Small intestine (tissue), 16 donors: ENCODE data around the gene MUSK. TPM values are rescaled to one million over a fixed set of nuclear protein-coding genes. Genes with fewer than 3 reads are reported as not detected.

Experiments used
- DNase-seq, 2 donors: peaks; one replicate each; pipeline versions ENCODE4 v3.0.0 to v3.0.0-alpha.2; 2013
- FAIRE-seq: peaks from 2 replicates; lab custom pipeline; 2012; peaks lifted over from hg19 to GRCh38; lab: Jason Lieb, UNC
- H3K27ac ChIP-seq, 3 donors: one replicate each; pipeline ENCODE4 v1.5.1; 2013; ENCODE audit warnings: low read length in 2 of 3, mild to moderate bottlenecking in 2 of 3, control low read depth in 1 of 3, inconsistent platforms in 1 of 3, low read depth in 1 of 3, moderate library complexity in 1 of 3
- H3K27me3 ChIP-seq, 3 donors: one replicate each; pipeline ENCODE4 v1.6.1; 2013; ENCODE audit warnings: low read length in 3 of 3, inconsistent platforms in 1 of 3; ENCODE audit not compliant: control insufficient read depth in 3 of 3, insufficient read depth in 3 of 3
- H3K36me3 ChIP-seq, 3 donors: one replicate each; pipeline ENCODE4 v1.6.1; 2013; ENCODE audit warnings: low read length in 3 of 3, inconsistent platforms in 1 of 3, low read depth in 1 of 3, mild to moderate bottlenecking in 1 of 3, moderate library complexity in 1 of 3; ENCODE audit not compliant: control insufficient read depth in 3 of 3, insufficient read depth in 2 of 3
- H3K4me1 ChIP-seq, 3 donors: one replicate each; pipeline ENCODE4 v1.6.1; 2013; ENCODE audit warnings: low read length in 2 of 3, inconsistent platforms in 1 of 3, low read depth in 1 of 3, mild to moderate bottlenecking in 1 of 3, moderate library complexity in 1 of 3; ENCODE audit not compliant: control insufficient read depth in 3 of 3, insufficient read depth in 2 of 3
- H3K4me3 ChIP-seq, 3 donors: one replicate each; pipeline ENCODE4 v1.5.1; 2013; ENCODE audit warnings: low read length in 3 of 3, control low read depth in 1 of 3, inconsistent platforms in 1 of 3, low read depth in 1 of 3, mild to moderate bottlenecking in 1 of 3, moderate library complexity in 1 of 3
- H3K9me3 ChIP-seq, 2 donors: one replicate each; pipeline ENCODE4 v1.6.1; 2013; ENCODE audit warnings: low read depth in 1 of 2, low read length in 1 of 2; ENCODE audit not compliant: control insufficient read depth in 2 of 2, insufficient read depth in 1 of 2
- WGBS, 3 donors: extraction: QIAGEN DNeasy Blood & Tissue Kit; methylation state at CpG; one replicate each; pipeline ENCODE4 v1.1.7; 2013; 5-methylcytosine and 5-hydroxymethylcytosine counted together
- long read RNA-seq, 10 donors: transcript quantifications; one replicate each; lab custom pipeline, GENCODE V29; 2026
- polyA plus RNA-seq, 4 donors: library from polyadenylated mRNA; stranded (reverse) in 3 of 4; unstranded in 1 of 4; fragments of 200-250 nt in 3 of 4; fragments of 120-200 nt in 1 of 4; gene quantifications; one replicate each; pipeline versions ENCODE4 v1.2.1 to v1.2.3, GENCODE V29; 2013
- donor health status: healthy with polysubstance abuse.
- donor health status: control.
- donor health status: control.
- donor health status: Bipolar disorder and iron deficiency.
- donor health status: healthy.

MUSK gene
- polyA plus RNA-seq, result 1 to 10 TPM in 2 of 4 donors, under 1 TPM in 1, not detected in 1; 0.54 to 1.9 (median 1.2) TPM
- long read RNA-seq, donor 1, result 0 reads
- long read RNA-seq, donor 2, result 0 reads
- long read RNA-seq, donor 3, result 0 reads
- long read RNA-seq, donor 4, result 0 reads
- long read RNA-seq, donor 5, partial matches to known transcripts, result 0 of 5 reads
- long read RNA-seq, donor 5, other reads (novel, unspliced or antisense), result 5 of 5 reads
- long read RNA-seq, donor 6, result 0 reads
- long read RNA-seq, donor 7, result 0 reads
- long read RNA-seq, donor 8, result 0 reads
- long read RNA-seq, donor 9, result 0 reads
- long read RNA-seq, donor 10, result 0 reads

DNA sequence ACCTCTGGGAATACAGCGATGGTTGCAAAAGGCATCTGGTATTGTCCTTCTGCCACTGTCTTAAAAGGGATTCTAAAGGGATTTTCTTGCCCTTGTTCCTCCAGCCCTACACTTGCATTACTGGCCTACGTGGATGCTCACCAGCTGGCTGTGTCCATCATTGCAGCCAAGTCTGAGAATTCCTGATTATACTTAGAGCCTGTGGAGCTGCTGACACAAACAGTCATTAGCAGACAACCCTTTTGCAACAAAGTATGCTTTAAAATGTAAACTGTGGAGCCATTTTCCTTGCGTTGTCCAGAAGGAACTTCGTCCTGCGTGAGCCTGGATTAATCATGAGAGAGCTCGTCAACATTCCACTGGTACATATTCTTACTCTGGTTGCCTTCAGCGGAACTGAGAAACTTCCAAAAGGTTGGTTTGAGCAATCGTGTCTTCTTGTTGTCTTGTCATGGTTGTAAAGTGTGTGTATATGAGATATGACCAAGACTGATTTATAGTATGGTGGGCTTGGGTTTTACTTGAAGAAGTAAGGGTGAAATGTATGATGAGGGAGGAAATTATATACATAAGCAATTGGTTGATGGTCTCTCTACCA, at the start of gene MUSK:
TSS of gene MUSK (plus strand) at position 222 of the 598 bp plus-strand sequence. CDS start at position 336, 114 bp downstream.
- Histone ChIP-seq H3K27ac (peak within 1 kb of the TSS in 1 of 3 donors; percentile 36), H3K27me3 (peaks cover 0 to 2% (median 0%) of the 10 kb centered on the region in 3 donors), H3K9me3 (no peaks in the 10 kb centered on the region), H3K36me3 (no peaks in the 10 kb centered on the region), H3K4me1 (no peaks in the 10 kb centered on the region), H3K4me3 (peak within 1 kb of the TSS in 1 of 3 donors; percentile 5)
- WGBS, 3 donors, result 76 to 88% (median 77%) methylated on average over 8 of the region's 8 CpGs
- no peak for FAIRE-seq
- no peak for DNase-seq

DNA sequence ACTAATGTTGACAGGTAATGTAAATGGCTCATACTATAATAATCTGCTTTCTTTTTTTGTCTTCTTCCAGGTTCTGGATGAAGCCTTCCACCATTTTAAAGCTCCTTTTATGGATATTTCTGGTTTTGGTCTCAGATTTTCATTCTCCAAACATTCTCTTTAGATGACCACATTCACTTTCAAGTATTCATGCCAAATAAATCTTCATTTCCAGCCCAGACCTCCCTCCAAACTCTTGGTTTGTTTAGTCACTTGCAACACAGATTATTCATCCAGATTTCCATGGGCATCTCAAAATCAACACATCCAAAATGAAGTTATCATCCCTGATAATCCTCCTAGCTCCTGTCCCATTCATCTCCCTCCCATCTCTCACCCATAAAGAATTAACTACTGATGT, 48.8 kb upstream of the MUSK start:
- FAIRE-seq (no peak), DNase-seq (no peak)
- Histone ChIP-seq H3K27me3 (no peaks in the 10 kb centered on the region), H3K36me3 (no peaks in the 10 kb centered on the region), H3K27ac (no peak overlapping the region), H3K9me3 (no peaks in the 10 kb centered on the region), H3K4me1 (no peaks in the 10 kb centered on the region), H3K4me3 (no peak overlapping the region)

DNA sequence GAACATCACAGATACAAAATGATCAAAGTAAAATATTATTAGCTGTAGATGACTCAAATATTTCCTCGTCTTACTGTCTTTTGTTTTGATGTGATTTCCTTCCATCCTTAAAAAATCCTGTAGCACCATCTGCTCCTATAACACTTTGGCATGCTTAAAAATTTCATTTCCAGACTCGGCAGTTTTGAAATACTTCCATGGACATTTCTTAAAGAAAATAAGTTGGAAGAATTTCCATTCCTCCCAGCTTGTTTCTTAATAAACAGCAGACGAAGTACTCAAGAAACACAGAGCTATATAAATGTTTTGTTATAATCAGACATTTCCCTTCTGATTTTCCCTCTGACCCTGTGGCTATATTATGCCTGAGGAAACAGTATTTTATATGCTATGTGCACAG, 47.9 kb upstream of the MUSK start:
- FAIRE-seq (no peak), DNase-seq (no peak)
- Histone ChIP-seq H3K27me3 (no peaks in the 10 kb centered on the region), H3K4me1 (no peaks in the 10 kb centered on the region), H3K27ac (no peak overlapping the region), H3K9me3 (no peaks in the 10 kb centered on the region), H3K36me3 (no peaks in the 10 kb centered on the region), H3K4me3 (no peak overlapping the region)
- WGBS, 3 donors, result 46 to 64% (median 54%) methylated on average over 3 of the region's 3 CpGs

DNA sequence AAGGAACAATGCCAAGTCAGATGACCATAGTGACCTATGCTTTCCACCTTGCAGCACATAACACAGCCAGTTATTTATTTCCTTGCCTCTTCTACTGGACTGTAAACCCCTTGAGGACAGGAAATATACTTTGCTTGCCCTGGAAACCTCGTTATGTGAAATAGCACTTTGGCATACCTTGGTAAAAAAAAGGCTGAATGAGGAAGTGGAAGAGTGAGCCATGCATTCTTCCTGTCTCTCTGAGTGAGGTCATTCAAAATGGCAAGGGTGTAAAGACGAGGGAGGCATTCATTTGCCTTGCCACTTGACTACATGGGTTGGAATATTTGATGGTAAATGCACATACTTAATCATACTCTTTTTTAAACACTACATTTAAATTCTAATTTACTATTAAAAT, 46.2 kb upstream of the MUSK start:
- no peaks in the 10 kb centered on the region for H3K4me1 ChIP-seq
- 66 to 78% (median 68%) methylated on average over 2 of the region's 2 CpGs for WGBS, 3 donors
- H3K9me3 ChIP-seq, result no peaks in the 10 kb centered on the region
- no peaks in the 10 kb centered on the region for H3K27me3 ChIP-seq
- no peaks in the 10 kb centered on the region for H3K36me3 ChIP-seq
- no peak overlapping the region for H3K27ac ChIP-seq
- no peak overlapping the region for H3K4me3 ChIP-seq
- no peak for FAIRE-seq
- DNase-seq, result peak in 1 of 2 donors; percentile 3

DNA sequence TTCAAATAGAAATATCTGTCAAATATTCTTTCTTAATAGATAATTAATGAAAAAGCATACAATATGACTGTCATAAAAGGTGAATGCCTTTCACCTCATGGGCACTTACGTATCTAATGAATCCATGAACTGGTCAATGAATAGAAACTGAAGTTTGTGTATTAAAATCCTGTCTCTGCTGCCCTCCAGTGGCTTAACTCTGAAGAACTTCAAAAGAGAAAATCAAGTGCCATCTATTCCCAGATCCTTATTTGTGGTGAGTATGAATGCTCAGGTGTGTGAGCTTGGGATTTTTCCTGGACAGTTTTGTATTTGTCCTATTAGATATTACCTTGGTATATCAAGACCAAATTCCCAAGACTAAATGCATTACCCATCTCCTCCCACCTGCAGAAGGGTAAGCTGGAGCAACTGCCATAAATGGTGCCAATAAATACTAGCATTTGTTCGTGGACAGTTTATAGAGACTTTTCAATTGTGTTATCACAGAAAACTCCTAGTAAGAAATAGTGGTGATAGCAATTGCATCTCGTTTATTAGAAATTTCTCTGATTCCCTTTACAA, 45.0 kb upstream of the MUSK start:
- no peaks in the 10 kb centered on the region for H3K9me3 ChIP-seq
- H3K36me3 ChIP-seq, result no peaks in the 10 kb centered on the region
- FAIRE-seq (no peak), DNase-seq (peak; percentile 70 to 77)
- no peaks in the 10 kb centered on the region for H3K27me3 ChIP-seq
- WGBS, 3 donors, result 20 to 31% (median 23%) methylated on average over 3 of the region's 3 CpGs
- H3K27ac ChIP-seq, result no peak overlapping the region
- no peaks in the 10 kb centered on the region for H3K4me1 ChIP-seq
- no peak overlapping the region for H3K4me3 ChIP-seq

DNA sequence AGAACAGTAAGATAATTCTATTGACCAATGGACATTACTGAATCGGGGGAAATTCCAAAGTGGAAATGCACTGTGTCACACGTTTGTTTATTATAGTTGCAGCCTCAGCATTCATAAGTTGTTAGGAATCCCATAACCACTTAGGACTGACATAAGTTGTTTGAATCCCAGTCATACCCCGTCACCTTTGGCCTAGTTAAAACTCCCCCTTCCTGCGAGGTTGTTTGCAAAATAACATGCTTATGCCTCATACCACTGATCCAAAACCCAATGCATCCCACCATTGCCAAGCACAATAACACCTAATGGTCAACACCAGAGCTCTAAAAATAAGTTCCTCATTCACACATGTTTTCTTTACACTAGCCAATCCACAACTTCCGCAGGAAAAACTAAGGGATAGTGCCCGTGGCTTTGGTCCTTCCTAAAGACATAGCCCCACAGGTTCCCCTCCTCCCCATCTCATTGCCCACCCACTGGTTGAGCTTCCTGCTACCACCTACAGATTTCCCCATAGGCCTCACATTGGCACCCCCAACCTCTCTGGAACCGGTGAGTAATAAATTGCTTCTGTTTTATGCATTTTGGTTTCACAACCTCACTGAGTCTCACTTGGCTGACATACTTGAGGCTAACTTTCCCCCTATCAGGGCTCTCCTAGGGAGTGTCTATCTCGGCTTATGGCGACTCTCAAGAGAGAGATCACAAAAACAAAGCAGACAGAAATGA, 42.3 kb upstream of the MUSK start:
- H3K27ac ChIP-seq, result peak overlapping the region in 1 of 3 donors; percentile 18
- H3K36me3 ChIP-seq, result no peaks in the 10 kb centered on the region
- H3K4me3 ChIP-seq, result no peak overlapping the region
- H3K4me1 ChIP-seq, result no peaks in the 10 kb centered on the region
- H3K27me3 ChIP-seq, result no peaks in the 10 kb centered on the region
- DNase-seq (no peak), FAIRE-seq (no peak)
- no peaks in the 10 kb centered on the region for H3K9me3 ChIP-seq
- WGBS, 3 donors, result 42 to 58% (median 47%) methylated on average over 9 of the region's 9 CpGs

DNA sequence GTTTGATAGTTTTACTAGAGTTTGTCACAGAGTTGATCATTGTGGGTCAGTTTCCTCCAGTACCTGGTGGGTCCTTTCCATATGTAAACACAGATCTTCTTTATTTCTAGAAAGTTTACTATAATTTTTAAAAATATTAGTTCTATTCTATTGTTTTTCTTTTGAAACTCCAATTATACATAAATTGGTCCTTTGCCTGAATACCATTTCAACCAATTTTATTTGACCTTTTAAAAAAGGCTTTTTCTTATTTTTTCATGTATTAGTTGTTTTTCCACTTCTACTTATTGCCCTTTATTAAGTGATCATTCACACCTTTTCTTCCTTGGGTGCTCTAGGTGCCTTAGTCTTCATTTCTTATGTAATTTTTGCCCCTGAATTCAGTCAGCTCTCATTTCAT, 33.0 kb upstream of the MUSK start:
- no peak overlapping the region for H3K27ac ChIP-seq
- DNase-seq (no peak), FAIRE-seq (no peak)
- H3K4me1 ChIP-seq, result no peaks in the 10 kb centered on the region
- no peaks in the 10 kb centered on the region for H3K27me3 ChIP-seq
- H3K9me3 ChIP-seq, result peaks cover 0 to 5% of the 10 kb centered on the region in 2 donors
- H3K36me3 ChIP-seq, result no peaks in the 10 kb centered on the region
- H3K4me3 ChIP-seq, result no peak overlapping the region

DNA sequence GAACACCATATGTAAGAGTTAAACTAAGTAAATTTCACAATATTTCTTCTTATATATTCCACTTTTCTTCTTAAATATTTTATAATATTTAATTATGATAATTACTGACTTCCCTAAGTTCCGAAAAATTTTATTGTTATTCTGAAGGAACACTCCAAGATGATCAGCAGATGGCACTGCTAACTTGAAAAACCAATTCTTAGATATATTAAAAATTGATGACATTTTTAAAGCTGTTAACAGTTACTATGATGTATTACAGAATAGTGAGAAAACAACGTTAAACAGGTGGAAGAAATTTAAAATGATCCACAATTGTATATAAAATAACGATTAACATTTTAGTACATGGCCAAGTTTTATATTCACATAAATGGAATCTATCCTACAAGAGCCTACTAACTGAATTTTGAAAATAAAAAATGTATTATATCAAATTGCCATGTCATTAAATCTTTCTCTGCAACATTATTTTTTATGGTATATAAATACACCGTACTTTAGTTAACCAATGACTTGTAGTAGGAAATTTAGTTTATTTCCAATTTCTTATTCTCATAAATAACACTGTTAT, 30.1 kb upstream of the MUSK start:
- H3K4me1 ChIP-seq, result no peaks in the 10 kb centered on the region
- H3K9me3 ChIP-seq, result peaks cover 0 to 2% of the 10 kb centered on the region in 2 donors
- no peak overlapping the region for H3K27ac ChIP-seq
- H3K27me3 ChIP-seq, result no peaks in the 10 kb centered on the region
- FAIRE-seq (peak; percentile 89), DNase-seq (no peak)
- WGBS, 3 donors, result 44 to 49% (median 45%) methylated on average over 4 of the region's 4 CpGs
- H3K36me3 ChIP-seq, result no peaks in the 10 kb centered on the region
- no peak overlapping the region for H3K4me3 ChIP-seq
